ENCODE data around the gene CPEB2. TPM values are rescaled to one million over a fixed set of nuclear protein-coding genes. Genes with fewer than 3 reads are reported as not detected.

Gene CPEB2
- total RNA-seq (ENCODE audit: low replicate concordance): 16.8 and 45.6 TPM in 2 replicates

DNA sequence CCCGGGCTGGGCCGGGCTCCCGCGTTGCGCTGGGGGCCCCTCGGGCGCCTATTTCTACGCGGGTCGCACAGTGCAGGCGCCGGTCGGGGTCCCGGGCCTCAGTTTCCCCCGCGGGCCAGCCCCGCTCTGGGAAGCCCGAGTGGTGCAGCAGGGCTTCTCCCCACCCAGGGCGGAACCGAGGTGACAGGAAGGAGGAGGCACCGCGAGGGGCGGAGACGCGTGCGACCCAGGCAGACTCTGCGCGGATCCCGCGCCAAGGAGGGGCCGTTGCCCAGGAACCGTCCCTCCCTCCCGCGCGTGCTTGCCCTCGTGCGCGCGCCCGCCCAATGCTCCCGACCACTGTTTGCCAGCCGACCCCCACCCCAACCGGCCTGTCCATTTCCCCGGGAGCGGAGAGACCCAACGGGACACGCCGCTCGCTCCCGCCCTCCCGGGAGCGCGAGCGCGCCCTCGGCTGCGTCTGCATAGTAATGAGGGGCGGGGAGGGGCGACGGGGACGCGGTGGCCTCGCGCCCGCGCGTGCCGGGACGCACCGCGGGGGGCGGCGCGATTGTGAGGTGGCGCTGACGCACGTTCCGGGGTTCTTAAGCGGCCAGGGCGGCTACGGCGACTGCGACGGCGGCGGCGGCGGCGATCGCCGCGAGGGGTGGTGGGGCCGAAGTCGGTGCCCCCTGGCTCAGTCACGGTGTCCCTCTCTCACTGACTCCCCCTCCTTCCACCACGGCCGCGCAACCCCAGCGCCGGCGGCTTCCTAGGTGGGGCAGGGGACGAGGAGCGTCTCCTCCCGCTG, at the start of gene CPEB2:
Gene CPEB2, plus strand, starts transcription at position 613 of the 790 bp plus-strand sequence. CDS start 193 bp downstream, outside the sequence.
- peak within 1 kb of the TSS; percentile 92 for H3K4me3 ChIP-seq (ENCODE audit: low read depth, low read length)
- TF ChIP-seq, protein P1, sequence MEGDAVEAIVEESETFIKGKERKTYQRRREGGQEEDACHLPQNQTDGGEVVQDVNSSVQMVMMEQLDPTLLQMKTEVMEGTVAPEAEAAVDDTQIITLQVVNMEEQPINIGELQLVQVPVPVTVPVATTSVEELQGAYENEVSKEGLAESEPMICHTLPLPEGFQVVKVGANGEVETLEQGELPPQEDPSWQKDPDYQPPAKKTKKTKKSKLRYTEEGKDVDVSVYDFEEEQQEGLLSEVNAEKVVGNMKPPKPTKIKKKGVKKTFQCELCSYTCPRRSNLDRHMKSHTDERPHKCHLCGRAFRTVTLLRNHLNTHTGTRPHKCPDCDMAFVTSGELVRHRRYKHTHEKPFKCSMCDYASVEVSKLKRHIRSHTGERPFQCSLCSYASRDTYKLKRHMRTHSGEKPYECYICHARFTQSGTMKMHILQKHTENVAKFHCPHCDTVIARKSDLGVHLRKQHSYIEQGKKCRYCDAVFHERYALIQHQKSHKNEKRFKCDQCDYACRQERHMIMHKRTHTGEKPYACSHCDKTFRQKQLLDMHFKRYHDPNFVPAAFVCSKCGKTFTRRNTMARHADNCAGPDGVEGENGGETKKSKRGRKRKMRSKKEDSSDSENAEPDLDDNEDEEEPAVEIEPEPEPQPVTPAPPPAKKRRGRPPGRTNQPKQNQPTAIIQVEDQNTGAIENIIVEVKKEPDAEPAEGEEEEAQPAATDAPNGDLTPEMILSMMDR (IDR thresholded peaks at IDR 0.05; ENCODE audit: insufficient read depth, low read length): no peak
- DNase-seq (ENCODE audit: low read depth): peak; percentile 95

DNA sequence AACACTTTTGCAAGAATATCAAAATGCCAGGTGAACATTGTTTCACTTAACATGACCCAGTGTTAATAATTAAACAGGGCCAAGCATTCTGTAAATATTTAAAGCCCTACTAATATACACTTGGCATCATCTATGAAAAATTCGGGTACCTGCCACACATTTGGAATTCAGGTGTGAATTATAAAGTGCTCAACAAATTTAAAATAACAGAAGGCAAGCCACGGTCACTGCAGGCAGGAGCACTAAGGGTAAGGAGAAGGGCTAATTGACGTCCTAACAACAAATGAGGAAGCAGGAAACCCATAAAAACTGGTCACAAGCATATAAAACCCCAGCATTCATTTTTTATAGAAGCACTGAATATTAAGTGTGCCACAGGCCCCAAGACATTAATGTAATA, 43.8 kb upstream of the CPEB2 start:
- no peak for DNase-seq (ENCODE audit: low read depth)
- TF ChIP-seq, protein P1 (IDR thresholded peaks at IDR 0.05; ENCODE audit: insufficient read depth, low read length): no peak
- no peak overlapping the region for H3K4me3 ChIP-seq (ENCODE audit: low read depth, low read length)

DNA sequence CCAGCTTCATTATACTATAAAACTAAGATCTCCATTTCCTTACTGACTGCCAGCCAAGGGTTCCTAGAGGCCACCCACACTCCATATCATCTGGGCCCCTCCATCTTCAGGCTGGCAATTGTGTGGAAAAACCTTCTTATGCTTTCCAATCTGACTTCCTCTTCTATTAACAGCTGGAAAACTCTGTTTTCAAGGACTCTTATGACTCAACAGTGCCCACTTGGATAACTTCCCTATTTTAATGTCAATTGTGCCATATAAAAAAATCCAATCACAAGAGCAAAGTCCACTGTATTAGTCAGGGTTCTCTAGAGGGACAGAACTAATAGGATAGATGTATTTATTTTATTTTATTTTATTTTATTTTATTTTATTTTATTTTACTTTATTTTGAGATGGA, 41.0 kb upstream of the CPEB2 start:
- H3K4me3 ChIP-seq (ENCODE audit: low read depth, low read length): no peak overlapping the region
- DNase-seq (ENCODE audit: low read depth): no peak
- TF ChIP-seq, protein P1 (IDR thresholded peaks at IDR 0.05; ENCODE audit: insufficient read depth, low read length): no peak

DNA sequence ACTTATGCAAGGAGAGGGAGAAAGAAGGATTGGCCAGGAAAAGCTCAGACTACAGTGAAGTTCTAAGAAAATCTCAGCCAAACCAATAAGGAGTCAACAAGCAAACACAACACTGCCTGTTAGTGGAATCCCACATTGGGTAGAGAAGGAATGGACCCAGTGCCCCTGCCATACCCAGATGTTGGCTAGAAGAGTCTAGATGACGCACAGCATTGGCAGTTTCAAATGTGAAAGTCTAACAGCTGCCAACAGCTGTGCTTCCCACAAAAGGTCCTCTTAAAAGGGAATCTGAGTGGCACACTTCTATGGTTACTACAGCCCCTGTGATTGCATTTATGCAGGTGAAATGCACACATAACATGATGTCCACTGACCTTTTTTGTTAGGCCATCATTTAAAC, 37.2 kb upstream of the CPEB2 start:
- no peak overlapping the region for H3K4me3 ChIP-seq (ENCODE audit: low read depth, low read length)
- DNase-seq (ENCODE audit: low read depth): no peak
- TF ChIP-seq, protein P1 (IDR thresholded peaks at IDR 0.05; ENCODE audit: insufficient read depth, low read length): no peak

DNA sequence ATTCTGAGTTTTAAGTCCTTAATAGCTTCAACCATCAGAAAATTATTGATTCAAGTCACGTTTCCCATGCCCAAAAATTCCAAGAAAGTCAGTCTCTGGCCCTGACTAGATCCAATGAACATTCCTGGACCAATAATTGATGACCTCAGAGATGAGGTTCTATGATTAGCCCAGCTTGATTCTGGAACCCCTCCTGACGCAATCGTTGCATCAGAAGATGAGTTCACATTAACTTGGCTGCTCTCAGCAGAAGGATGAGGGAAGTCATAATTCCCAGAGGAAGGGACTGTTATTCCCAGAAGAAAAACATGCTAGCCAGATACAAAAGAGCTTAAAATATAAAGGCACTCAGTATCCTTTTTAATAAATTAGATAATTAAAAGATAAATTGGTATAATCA, 34.3 kb upstream of the CPEB2 start:
- peak; percentile 15 for DNase-seq (ENCODE audit: low read depth)
- TF ChIP-seq, protein P1 (IDR thresholded peaks at IDR 0.05; ENCODE audit: insufficient read depth, low read length): no peak
- H3K4me3 ChIP-seq (ENCODE audit: low read depth, low read length): no peak overlapping the region

DNA sequence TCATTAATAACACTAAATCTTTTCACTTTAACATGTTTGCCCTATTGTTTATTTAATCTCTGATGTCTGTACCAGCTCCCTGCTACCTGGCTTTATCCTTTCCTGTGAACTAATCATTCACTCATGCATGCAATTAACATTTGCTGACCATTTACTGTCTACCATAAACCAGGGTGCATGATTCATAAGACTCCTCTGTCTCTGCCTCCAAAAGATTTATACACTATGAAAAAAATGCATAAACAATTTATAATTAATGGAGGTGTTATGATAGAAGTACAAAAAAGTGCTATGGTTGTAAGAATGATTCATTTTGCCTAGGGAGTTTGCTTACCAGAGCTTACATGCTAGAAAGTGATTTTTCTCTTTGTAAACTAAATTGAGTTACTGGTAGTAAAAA, 24.5 kb upstream of the CPEB2 start:
- H3K4me3 ChIP-seq (ENCODE audit: low read depth, low read length): no peak overlapping the region
- DNase-seq (ENCODE audit: low read depth): no peak
- TF ChIP-seq, protein P1 (IDR thresholded peaks at IDR 0.05; ENCODE audit: insufficient read depth, low read length): no peak

Data from fibroblast of the aortic adventitia (primary cell).